Measurements from ENCODE around the gene GRK1.
"Not testable (repeated sequence)": the region's sequence is repeated elsewhere in the genome, so short reads cannot be mapped to it uniquely, and the experiment has no call there.

Gene GRK1

GRCh38 chr13:113743366-113744195 is 76.6 kb downstream of the GRK1 start:
- DNase-seq (ENCODE audit: low read depth) = no peak

DNA sequence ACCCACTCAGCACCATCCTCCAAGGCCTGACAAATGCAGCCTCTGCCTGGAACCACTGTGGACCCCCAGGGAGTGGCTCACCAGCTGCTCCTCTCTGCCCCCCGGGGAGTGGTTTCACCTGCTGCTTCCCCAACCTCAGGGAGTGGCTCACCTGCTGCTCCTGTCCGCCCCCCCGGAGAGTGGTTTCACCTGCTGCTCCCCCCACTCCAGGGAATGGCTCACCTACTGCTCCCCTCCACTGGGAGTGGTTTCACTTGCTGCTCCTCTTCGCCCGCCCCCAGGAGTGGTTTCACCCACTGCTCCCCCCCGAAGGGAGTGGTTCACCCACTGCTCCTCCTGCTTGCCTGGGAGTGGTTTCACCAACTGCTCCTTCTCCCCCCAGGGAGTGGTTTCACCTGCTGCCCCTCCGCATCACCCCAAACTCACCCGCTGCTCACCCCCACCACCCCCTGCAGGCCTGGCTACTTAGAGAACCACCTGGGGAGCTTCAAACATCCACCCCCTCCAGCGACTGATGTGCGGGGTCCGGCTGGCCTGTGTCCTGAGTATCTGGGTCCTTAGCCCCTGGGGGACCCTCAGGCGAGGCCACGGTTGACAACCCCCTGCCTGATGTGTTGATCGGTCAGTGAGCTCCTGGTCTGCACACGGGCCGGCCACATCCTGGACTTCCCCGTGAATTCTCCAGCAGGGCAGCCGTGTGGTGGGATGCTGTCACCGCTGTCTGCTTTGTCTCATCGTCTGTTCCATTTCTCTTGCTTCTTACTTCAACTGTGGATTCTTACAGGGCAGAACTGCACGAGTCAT is 77.4 kb downstream of the GRK1 start:
- DNase-seq (ENCODE audit: low read depth) = no peak

- no peak for DNase-seq (ENCODE audit: low read depth)
These were observed 78.0 kb downstream of the GRK1 start for GRCh38 chr13:113745059-113745458.

DNA sequence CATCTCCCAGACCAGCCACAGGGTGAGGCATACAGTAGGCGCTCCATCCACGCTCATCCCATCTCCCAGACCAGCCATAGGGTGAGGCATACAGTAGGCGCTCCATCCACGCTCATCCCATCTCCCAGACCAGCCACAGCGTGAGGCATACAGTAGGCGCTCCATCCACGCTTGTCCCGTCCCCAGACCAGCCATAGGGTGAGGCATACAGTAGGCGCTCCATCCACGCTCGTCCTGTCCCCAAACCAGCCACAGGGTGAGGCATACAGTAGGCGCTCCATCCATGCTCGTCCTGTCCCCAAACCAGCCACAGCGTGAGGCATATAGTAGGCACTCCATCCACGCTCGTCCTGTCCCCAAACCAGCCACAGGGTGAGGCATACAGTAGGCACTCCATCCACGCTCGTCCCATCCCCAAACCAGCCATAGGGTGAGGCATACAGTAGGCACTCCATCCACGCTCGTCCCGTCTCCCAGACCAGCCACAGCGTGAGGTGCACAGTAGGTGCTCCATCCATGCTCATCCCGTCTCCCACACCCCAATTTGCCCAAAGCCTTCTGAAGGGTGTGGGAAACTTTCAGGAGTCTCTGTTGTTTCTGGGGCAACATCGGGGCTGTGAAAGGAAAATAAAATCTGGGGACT is 78.6 kb downstream of the GRK1 start:
- DNase-seq (ENCODE audit: low read depth) = not testable (repeated sequence)

GRCh38 chr13:113746143-113746525 is 79.1 kb downstream of the GRK1 start:
- DNase-seq (ENCODE audit: low read depth) = no peak

- DNase-seq (ENCODE audit: low read depth) = no peak
These were observed 79.7 kb downstream of the GRK1 start for GRCh38 chr13:113746671-113747070.

DNA sequence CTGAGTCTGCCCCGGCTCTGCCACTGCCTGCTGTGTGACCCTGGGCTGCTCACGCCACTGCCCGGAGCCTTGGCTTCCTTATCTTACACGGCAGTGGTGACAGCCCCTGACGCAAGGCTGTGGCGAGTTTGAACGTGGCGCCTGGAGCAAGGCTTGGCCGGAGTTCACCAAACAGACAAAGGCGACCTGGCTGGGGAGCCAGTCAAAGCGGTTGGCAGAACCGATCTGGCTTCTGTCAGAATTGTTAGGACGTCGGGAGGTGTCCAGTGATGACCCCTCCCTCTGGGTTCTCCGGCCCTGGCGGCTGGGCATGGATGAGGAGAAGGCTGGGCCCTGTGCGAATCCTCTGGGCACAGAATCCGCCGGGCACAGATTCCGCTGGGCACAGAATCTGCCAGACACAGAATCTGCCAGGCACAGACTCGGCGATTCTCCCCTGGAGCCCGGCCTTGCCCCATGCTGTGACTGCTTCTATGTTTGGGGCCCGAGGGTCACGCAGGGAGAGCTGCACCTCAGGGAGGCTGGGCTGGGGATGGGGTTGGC is 80.3 kb downstream of the GRK1 start:
- no peak for DNase-seq (ENCODE audit: low read depth)

GRCh38 chr13:113748101-113748861 is 81.3 kb downstream of the GRK1 start:
- DNase-seq (ENCODE audit: low read depth) = no peak

- no peak for DNase-seq (ENCODE audit: low read depth)
These were observed 81.9 kb downstream of the GRK1 start for GRCh38 chr13:113748862-113749451.

DNA sequence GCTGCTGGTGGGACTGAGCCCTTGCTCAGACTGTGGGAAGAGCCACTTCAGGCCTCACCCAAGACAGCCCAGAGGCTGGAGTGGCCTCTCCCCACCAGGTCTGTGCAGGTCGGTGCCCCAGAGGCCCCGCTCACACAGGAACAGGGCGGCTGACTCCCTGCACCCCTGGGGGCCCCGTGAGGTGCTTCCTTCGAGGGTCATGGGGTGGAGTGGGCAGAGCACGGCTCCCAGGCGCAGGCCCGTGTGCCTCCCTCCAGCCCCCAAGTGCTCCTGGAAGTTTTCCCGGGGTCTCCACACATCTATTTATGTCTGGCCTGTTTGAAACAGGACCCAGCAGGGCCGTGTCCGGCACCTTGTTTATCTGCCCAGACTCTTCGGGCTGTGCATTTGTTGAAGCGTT is 82.5 kb downstream of the GRK1 start:
- no peak for DNase-seq (ENCODE audit: low read depth)

GRCh38 chr13:113749967-113750366 is 82.9 kb downstream of the GRK1 start:
- no peak for DNase-seq (ENCODE audit: low read depth)

DNA sequence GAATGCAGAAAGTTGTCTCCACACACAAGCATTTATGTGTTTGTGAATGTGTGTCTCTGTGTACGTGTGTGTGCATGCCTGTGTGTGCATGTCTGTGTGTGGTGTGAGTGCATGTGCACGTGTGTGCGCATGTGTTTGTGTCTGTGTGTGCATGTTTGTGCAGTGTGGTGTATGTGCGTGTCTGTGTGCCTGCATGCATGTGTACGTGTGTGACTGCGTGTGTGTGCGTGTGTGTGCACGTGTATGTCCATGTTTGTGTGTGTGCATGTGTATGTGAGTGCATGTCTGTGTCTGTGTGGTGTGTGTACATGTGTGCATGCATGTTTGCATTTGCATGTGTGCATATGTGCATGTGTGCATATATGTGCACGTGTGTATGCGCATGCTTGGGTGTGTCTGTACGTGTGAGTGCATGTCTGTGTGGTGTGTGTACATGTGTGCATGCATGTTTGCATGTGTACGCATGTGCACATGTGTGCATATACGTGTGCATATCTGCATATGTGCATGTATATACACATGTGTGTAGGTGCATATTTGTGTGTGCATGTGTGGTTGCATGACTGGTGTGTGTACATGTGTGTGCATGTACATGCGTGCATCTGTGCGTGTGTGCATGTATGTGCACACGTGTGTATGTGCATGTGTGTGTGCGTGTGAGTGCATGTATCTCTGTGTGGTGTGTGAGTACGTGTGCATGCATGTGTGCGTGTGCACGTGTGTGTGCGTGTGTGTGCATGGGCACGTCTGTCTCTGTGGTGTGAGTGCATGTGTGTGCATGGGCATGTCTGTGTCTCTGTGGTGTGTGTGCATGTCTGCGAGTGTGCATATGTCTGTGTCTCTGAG is 83.8 kb downstream of the GRK1 start:
- no peak for DNase-seq (ENCODE audit: low read depth)

DNA sequence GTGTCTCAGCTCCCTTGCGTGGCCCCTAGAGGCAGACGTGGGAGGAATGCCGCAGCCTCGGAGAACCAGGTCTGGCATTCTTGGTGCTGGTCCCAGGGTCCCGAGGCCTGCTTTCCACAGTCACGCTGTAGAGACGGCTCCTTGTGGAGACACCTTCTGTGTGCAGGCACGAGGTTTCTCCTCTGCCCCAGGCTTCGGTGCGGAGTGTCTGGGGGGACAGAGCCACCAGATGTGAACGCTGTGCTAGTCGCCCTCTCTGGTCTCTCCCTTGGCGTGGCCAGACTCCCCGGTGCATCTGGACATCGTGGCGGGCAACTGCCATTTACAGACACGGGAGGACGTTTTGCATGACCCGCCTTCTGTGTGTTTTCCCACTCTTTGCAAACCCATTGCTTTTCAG is 84.5 kb downstream of the GRK1 start:
- DNase-seq (ENCODE audit: low read depth) = no peak

- not testable (repeated sequence) for DNase-seq (ENCODE audit: low read depth)
These were observed 85.4 kb downstream of the GRK1 start for GRCh38 chr13:113752211-113752986.

GRCh38 chr13:113753171-113753570 is 86.2 kb downstream of the GRK1 start:
- DNase-seq (ENCODE audit: low read depth) = no peak

DNA sequence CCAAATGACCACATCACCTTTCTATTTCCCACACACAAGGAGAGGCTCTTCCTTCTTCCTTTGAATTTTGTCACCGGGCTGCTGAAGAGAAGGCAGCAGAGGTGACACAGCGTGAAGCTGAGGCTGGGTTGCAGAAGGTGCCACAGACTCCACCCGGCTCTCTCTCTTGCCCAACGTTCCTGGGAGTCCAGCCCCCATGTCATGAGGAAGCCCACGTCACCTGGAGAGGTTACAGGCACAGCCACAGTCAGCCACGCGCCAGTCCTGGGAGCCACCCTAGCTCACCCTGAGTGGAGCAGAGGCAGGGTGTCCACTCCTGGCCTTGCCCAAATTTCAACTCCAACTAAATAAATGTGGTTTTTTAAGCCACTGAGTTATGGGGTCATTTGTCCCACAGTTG is 87.2 kb downstream of the GRK1 start:
- no peak for DNase-seq (ENCODE audit: low read depth)

DNA sequence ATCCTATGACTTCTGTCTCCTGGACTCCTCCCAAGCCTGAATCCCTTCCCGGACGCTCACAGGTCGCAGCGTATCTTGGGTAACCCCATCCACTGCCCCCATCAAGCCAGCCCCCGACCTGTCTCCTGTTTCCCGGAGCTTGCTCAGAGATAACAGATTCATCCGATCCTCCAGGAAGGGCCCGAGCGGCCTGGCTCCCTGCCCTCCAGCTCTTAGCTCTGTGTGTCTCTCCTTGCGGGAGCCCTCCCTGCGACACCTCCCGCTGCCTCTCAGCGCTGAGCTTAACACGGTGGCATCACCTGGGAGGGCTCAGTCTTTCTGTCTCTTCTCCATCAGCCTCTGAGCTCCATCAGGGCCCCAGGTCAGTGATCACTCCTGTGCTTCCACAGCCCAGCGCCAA is 87.7 kb downstream of the GRK1 start:
- no peak for DNase-seq (ENCODE audit: low read depth)

DNA sequence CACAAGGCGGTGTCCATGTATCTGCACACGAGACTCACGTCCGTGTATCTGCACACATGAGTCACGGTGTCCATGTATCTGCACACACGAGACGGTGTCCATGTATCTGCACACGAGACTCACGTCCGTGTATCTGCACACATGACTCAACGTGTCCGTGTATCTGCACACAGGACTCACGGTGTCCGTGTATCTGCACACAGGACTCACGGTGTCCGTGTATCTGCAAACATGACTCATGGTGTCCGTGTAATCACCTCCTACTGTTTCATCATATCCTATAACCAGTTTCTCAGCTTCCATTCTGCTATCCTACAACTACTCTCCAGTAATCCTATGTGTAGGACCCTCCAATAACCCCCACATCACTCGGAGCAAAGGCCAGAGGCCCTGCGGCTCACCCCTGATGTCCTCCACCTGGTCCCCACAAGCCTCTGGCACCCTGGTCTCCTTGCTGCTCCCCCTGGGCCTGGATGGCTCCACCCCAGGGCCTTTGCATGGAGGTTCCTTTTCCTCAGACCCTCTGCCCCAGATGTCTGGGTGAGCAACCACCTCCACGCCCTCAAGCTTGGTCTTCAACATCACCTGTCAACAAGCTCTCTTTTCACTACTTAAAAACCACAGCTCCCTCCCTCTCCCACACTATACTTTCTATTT is 89.5 kb downstream of the GRK1 start:
- DNase-seq (ENCODE audit: low read depth) = no peak
